Naive thymus-derived CD8-positive, alpha-beta T cell (primary cell): ENCODE results near the gene CRHR1. TPM values are rescaled to one million over a fixed set of nuclear protein-coding genes. Genes with fewer than 3 reads are reported as not detected.
A peak's percentile ranks its signal among the peaks of the same experiment; 100 is the strongest.
"Not testable (repeated sequence)": the region's sequence is repeated elsewhere in the genome, so short reads cannot be mapped to it uniquely, and the experiment has no call there.

Source experiments
- ATAC-seq, 2 donors: fragments of 150-1000 bp; cut with Tn5 transposase in 1 of 2; sonication (Bioruptor Pico), chemical (Tn5 transposase) in 1 of 2; 1 replicate in 1 of 2; 2 replicates in 1 of 2; pipeline ENCODE4 v1.10.0; 2021; ENCODE audit warnings: mild to moderate bottlenecking in 2 of 2, moderate library complexity in 2 of 2
- POLR2A ChIA-PET: fragments of 350-600 bp; sonication (Branson Sonifier 250); formaldehyde crosslinking; loops from one replicate; lab custom pipeline; 2021; ENCODE audit warnings: antibody characterized with exemption; lab: Charles Lee
- DNase-seq, 10 donors: peaks; one replicate each; pipeline versions ENCODE4 v3.0.0 to v3.0.0-alpha.2; 2020 to 2022
- H3K27ac Mint-ChIP-seq, 10 donors: one replicate each; pipeline ENCODE4 v1.8.0; 2020 to 2022; ENCODE audit warnings: mild to moderate bottlenecking in 10 of 10, mixed read lengths in 10 of 10, moderate library complexity in 4 of 10, inconsistent platforms in 1 of 10
- H3K27me3 Mint-ChIP-seq, 5 donors: one replicate each; pipeline ENCODE4 v1.8.0; 2021 to 2022; ENCODE audit warnings: mixed read lengths in 5 of 5
- H3K36me3 Mint-ChIP-seq, 3 donors: one replicate each; pipeline ENCODE4 v1.8.0; 2020 to 2022; ENCODE audit warnings: mixed read lengths in 3 of 3, mild to moderate bottlenecking in 2 of 3, inconsistent platforms in 1 of 3
- H3K4me1 Mint-ChIP-seq, 4 donors: one replicate each; pipeline ENCODE4 v1.8.0; 2021 to 2022; ENCODE audit warnings: mixed read lengths in 4 of 4
- H3K4me3 Mint-ChIP-seq, 10 donors: one replicate each; pipeline ENCODE4 v1.8.0; 2020 to 2022; ENCODE audit warnings: mild to moderate bottlenecking in 10 of 10, mixed read lengths in 10 of 10, moderate library complexity in 6 of 10, inconsistent platforms in 1 of 10
- H3K9me3 Mint-ChIP-seq, 9 donors: one replicate each; pipeline ENCODE4 v1.8.0; 2020 to 2022; ENCODE audit warnings: mixed read lengths in 9 of 9, mild to moderate bottlenecking in 3 of 9, inconsistent platforms in 1 of 9, moderate library complexity in 1 of 9
- polyA plus RNA-seq, 3 donors: library from polyadenylated mRNA; unstranded; fragments of 300-500 nt; fragmentation: Illumina TruSeq; gene quantifications; one replicate each; pipeline ENCODE4 v1.2.3, GENCODE V29; 2021
- total RNA-seq, 8 experiments: library from RNA in 2 of 8; stranded (reverse) in 2 of 8; gene quantifications; one replicate each; pipeline ENCODE4 v1.2.3 and lab custom pipeline; 2021 to 2026

Gene CRHR1
- total RNA-seq (not detected), polyA plus RNA-seq (not detected), total RNA-seq (lab: John Stamatoyannopoulos, UW) (0 reads per million in 6 experiments)

DNA sequence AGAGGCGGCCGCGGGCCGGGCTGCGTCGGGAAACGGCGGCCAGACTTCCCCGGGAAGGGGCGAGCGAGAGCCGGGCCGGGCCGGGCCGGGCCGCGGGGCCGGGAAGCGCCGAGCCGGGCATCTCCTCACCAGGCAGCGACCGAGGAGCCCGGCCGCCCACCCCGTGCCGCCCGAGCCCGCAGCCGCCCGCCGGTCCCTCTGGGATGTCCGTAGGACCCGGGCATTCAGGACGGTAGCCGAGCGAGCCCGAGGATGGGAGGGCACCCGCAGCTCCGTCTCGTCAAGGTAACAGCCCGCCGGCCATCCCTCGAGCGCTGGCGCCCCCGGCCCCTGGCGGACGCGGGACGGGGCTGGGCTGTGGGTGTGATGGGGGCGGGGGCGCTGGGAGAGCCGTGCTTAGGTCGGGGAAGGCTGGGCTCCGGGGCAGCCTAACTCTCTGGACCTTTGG lies at the start of gene CRHR1:
TSS of gene CRHR1 (plus strand) at position 28 of the 448 bp plus-strand sequence. CDS start at position 253, 225 bp downstream.
- Mint-ChIP-seq H3K4me1 (peaks cover 2 to 9% (median 5%) of the 10 kb centered on the region in 4 donors), H3K27me3 (peaks cover 25 to 79% (median 62%) of the 10 kb centered on the region in 5 donors)

DNA sequence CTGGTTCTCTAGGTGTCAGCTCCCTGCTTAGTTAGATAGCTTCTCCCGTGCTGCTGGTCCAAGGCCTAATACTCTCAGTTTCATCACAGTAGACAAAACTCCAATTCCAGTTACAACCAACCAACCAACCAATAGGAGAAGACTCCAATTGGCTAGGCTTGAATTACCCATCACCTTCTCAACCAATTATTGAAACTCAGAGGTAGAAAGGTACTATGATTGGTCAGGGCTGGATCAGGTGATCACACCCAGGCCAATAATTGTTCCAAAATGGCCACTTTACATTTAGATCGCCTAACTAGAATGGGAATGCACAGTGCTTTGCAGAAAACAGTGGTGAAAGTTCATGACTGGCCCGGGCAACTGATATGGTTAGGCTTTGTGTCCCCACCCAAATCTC lies 49.5 kb upstream of the CRHR1 start:
- Mint-ChIP-seq H3K36me3 (peaks cover 0 to 21% (median 8%) of the 10 kb centered on the region in 3 donors), H3K4me1 (no peaks in the 10 kb centered on the region), H3K9me3 (peaks cover 5 to 35% (median 11%) of the 10 kb centered on the region in 9 donors), H3K27ac (peak overlapping the region in 1 of 10 donors; percentile 64), H3K27me3 (peaks cover 12 to 23% (median 14%) of the 10 kb centered on the region in 5 donors), H3K4me3 (no peak overlapping the region)
- no peak for DNase-seq
- POLR2A ChIA-PET: no interaction called here
- no peak for ATAC-seq

More for the DNA sequence above, at the start of gene CRHR1:
- ATAC-seq (peak; percentile 7 to 26), DNase-seq (peak in 1 of 10 donors; percentile 4)
- POLR2A ChIA-PET: no interaction called here
- H3K4me3 Mint-ChIP-seq: peak within 1 kb of the TSS; percentile 71 to 87 (median 80)
- no peaks in the 10 kb centered on the region for H3K36me3 Mint-ChIP-seq
- no peak within 1 kb of the TSS for H3K27ac Mint-ChIP-seq
- H3K9me3 Mint-ChIP-seq: no peaks in the 10 kb centered on the region

DNA sequence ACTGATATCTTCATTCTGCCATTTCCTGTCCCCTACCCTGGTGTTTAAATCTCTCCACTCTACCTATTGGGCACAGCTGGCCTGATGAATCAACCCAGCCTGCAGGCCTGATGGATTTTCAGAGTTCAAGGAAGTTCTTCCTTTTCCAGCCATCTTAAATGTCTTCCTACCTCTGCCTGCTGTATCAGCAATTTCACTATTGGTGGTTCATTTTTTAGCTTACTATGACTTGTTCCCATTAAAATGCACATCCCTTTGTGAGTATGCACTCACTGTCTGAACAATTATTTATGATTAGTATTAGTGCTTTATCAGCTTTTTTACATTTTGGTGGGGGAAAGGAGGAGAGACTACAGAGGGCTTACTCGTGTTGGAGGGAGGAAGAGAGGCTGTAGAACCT lies 48.6 kb upstream of the CRHR1 start:
- no peak overlapping the region for H3K4me3 Mint-ChIP-seq
- H3K27ac Mint-ChIP-seq: no peak overlapping the region
- DNase-seq: no peak
- H3K27me3 Mint-ChIP-seq: peaks cover 7 to 23% (median 13%) of the 10 kb centered on the region in 5 donors
- POLR2A ChIA-PET: no interaction called here
- no peak for ATAC-seq
- H3K9me3 Mint-ChIP-seq: peaks cover 5 to 28% (median 10%) of the 10 kb centered on the region in 9 donors
- peaks cover 0 to 15% (median 8%) of the 10 kb centered on the region in 3 donors for H3K36me3 Mint-ChIP-seq
- H3K4me1 Mint-ChIP-seq: peaks cover 0 to 4% (median under 1%) of the 10 kb centered on the region in 4 donors

DNA sequence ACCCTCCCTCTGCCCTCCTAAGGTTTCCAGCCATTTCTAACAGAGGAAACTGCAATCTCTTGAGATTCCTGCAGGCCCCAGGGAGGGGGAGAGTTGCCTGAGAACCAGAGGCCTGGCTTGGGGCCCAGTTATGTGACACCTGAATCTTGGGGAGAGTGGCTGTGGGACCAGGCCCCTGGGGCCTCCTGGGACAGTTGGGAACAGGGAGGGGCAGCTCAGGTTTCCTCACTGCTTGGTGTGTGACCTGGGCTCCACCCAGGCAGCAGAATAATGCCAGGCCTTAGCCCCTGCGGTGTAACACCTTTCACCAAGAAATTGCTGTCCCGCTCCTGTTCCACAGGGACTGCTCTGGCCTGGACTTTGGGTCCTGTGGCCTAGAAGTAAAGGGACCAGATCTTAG lies 44.3 kb upstream of the CRHR1 start:
- Mint-ChIP-seq H3K36me3 (no peaks in the 10 kb centered on the region), H3K9me3 (peaks cover 0 to 2% (median 0%) of the 10 kb centered on the region in 9 donors), H3K4me3 (no peak overlapping the region), H3K27me3 (peaks cover 10 to 25% (median 16%) of the 10 kb centered on the region in 5 donors), H3K27ac (no peak overlapping the region), H3K4me1 (peaks cover 0 to 6% (median 2%) of the 10 kb centered on the region in 4 donors)
- ATAC-seq: no peak
- POLR2A ChIA-PET: no interaction called here
- no peak for DNase-seq

DNA sequence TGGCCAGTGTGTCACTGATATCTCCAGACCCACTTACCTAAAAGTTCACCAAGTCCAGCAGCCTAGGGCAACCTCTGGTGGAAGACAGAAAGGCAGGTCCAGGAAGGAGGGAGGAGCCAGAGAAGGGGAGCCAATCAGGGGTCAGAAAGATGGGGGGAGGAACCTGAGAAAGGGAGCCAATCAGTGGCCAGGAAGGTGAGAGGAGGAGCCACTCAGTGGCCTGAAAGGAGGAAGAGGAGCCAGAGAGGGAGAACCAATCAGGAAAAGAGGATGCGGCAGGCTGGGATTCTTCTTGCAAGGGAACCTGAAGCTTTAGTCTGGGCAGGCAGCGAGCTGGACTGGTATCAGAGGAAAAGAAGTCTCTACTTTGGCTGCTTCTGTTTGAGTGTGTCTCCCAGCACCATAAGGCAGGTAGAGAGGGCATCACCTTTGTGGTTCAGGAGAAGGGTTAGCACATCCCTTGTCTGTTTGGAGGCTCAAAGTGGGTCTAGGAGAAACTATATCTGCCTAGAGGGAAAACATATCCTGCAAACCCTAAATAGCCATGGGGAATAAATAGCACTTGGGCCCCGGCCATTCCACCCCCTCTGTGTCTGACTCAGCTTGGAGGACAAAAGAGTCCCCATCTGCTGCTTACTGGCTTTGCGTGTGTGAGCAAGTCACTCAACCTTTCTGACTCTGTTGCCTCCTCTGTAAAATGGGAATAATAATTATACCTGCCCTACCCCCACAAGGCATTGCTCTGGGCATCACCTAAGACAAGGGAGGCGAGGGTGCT lies 43.4 kb upstream of the CRHR1 start:
- Mint-ChIP-seq H3K4me1 (peaks cover 0 to 6% (median 2%) of the 10 kb centered on the region in 4 donors), H3K9me3 (no peaks in the 10 kb centered on the region), H3K27ac (peak overlapping the region in 1 of 10 donors; percentile 26), H3K4me3 (peak overlapping the region in 3 of 10 donors; percentile 15 to 48 (median 44)), H3K27me3 (peaks cover 9 to 29% (median 17%) of the 10 kb centered on the region in 5 donors), H3K36me3 (no peaks in the 10 kb centered on the region)
- DNase-seq (no peak), ATAC-seq (peak; percentile 33 to 42)
- POLR2A ChIA-PET: no interaction called here

DNA sequence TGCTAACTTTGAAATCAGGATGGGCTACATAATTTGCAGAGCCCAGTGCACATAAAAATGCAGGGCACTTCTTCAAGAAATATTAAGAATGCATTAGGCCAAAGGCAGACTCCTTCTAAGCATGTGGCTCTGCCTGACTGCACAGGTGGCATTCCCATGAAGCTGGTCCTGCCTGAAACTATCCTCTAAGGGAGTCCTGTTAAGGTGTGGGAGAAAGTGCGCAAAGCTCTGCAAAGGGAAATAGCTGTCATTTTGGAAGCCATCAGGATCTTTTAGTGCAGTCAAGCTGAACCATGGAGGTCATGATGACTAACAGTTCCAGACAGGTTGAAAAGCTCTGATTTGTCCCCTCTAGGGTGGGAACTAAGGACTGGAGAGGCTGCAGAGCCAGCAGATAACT lies 41.9 kb upstream of the CRHR1 start:
- Mint-ChIP-seq H3K4me3 (no peak overlapping the region), H3K27me3 (peaks cover 9 to 29% (median 17%) of the 10 kb centered on the region in 5 donors), H3K9me3 (no peaks in the 10 kb centered on the region), H3K4me1 (peaks cover 0 to 6% (median 2%) of the 10 kb centered on the region in 4 donors), H3K27ac (no peak overlapping the region), H3K36me3 (no peaks in the 10 kb centered on the region)
- ATAC-seq: no peak
- POLR2A ChIA-PET: interaction anchor here (0.5 kb wide), 1 partner anchor 36 kb away, joined by 3 read pairs; no protein-coding TSS in a partner anchor
- no peak for DNase-seq

DNA sequence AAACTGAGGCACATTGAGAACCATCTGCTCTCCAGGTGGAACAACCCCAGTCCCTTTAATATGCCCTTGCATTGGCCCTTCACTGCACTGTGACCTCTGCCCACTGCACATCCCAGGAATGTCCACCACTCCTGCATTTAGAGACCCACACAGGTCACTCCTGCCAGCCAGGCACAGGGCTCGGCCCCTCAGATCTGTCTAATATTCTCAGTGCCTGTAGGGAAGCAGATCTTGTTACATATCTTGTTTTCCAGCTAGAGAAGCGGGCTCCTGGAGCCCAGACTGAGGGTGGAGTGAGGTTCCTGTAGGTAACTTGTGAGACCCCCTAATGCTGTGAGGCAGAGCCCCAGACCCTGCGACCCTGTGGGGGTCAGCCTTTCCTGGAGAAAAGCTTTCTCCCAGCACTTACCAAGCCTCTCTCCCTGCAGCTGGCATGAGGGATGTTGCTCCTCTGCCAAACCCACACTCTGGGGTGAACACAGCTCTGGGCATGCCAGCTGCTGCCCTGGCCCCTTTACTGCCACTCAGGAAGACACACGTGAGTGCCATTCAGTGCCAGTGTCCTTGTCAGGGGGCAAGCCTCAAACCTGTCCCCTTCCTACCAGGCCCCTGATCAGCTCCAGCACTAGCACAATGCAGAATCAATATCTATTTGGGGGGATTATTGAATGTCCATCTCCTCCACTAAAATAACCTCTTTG lies 40.3 kb upstream of the CRHR1 start:
- POLR2A ChIA-PET: no interaction called here
- ATAC-seq: no peak
- H3K27me3 Mint-ChIP-seq: peaks cover 7 to 27% (median 22%) of the 10 kb centered on the region in 5 donors

DNA sequence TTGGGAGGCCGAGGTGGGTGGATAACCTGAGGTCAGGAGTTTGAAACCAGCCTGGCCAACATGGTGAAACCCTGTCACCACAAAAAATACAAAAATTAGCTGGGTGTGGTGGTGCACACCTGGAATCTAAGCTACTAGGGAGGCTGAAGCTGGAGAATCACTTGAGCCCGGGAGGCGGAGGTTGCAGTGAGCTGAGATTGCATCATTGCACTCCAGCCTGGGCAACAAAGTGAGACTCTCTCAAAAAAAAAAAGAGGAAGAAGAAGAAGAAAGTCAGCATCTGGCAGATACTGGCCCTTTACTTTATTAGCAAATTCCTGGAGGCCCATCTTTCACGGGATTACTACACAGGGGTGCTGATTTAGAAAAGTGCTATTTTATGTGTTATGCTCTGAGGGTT lies 39.3 kb upstream of the CRHR1 start:
- H3K4me3 Mint-ChIP-seq, ATAC-seq, H3K36me3 Mint-ChIP-seq, H3K27ac Mint-ChIP-seq, POLR2A ChIA-PET, H3K4me1 Mint-ChIP-seq, DNase-seq, H3K9me3 Mint-ChIP-seq: not testable (repeated sequence)
- peaks cover 9 to 34% (median 28%) of the 10 kb centered on the region in 5 donors for H3K27me3 Mint-ChIP-seq

More for the DNA sequence above, 40.3 kb upstream of the CRHR1 start:
- no peak for DNase-seq
- Mint-ChIP-seq H3K36me3 (no peaks in the 10 kb centered on the region), H3K27ac (no peak overlapping the region), H3K9me3 (no peaks in the 10 kb centered on the region), H3K4me3 (no peak overlapping the region), H3K4me1 (peaks cover 0 to 6% (median 2%) of the 10 kb centered on the region in 4 donors)

DNA sequence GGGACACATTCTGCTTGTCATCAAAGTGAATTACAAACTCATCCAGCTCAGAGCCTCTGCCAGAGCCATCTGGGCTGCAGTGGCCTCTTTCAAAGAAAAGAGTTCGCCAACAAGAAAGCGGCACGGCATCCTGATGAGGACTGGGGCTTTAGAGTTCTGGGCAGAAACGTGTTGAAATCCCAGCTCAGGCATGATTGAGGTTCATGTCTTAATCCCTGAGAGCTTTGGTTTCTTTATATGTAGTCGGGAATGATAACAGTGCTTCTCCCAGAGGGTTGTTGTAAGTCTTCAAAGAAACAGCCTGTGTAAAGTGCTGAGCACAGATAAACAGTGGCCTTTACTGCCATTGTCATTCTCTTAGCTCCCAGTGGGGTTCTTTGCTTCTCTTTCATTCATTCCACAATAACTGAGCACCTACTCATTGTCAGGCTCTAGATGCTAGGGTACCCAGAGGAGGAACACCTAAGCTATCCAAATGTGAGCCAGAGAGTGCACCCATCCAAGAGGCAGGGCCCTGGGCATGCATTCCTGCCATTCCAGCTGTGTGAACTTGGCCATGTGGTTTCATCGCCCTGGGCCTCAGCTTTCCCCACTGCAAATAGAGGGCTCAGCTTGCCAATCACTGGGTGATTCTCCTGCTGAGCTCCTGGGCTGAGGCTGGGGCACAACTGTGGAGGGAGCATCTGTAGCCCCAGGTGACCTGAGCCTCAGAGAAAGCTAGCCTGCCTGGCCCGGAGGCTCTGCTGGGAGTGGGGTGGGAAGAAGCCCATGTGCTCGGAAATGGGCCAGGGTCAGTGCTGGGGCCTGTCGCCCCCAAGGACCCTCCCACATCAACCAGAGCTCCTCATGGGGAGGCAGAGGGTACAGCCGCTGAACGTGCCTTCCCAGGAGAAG lies 38.3 kb upstream of the CRHR1 start:
- POLR2A ChIA-PET: interaction anchor here (0.6 kb wide), 1 partner anchor 18 kb away, joined by 4 read pairs; no protein-coding TSS in a partner anchor
- Mint-ChIP-seq H3K9me3 (no peaks in the 10 kb centered on the region), H3K36me3 (no peaks in the 10 kb centered on the region), H3K4me3 (no peak overlapping the region), H3K4me1 (peaks cover 0 to 2% (median 0%) of the 10 kb centered on the region in 4 donors), H3K27me3 (peaks cover 11 to 35% (median 23%) of the 10 kb centered on the region in 5 donors), H3K27ac (no peak overlapping the region)
- no peak for DNase-seq
- no peak for ATAC-seq

DNA sequence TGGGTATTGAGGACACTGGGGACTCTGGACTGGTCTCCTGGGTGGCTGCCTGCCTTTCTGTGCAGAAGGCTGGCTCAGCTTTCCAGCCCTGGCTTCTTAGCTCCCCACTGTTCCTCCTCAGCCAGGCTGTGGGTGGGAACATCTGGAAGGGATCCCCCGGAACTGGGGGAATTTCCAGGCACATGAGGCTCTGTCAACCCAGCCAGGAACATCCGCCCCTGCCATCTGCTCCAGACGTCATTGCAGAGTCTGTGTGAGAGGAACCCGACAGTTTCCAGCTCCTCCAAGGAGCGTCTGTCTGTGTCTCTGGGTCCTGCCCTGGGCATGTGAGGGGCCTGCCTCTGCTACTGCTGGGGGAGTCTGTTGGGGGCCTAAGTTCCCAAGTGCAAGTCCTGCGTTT lies 36.2 kb upstream of the CRHR1 start:
- ATAC-seq (no peak), DNase-seq (no peak)
- POLR2A ChIA-PET: no interaction called here
- Mint-ChIP-seq H3K9me3 (no peaks in the 10 kb centered on the region), H3K36me3 (no peaks in the 10 kb centered on the region), H3K27ac (no peak overlapping the region), H3K4me1 (no peaks in the 10 kb centered on the region), H3K4me3 (no peak overlapping the region), H3K27me3 (peaks cover 13 to 43% (median 26%) of the 10 kb centered on the region in 5 donors)

DNA sequence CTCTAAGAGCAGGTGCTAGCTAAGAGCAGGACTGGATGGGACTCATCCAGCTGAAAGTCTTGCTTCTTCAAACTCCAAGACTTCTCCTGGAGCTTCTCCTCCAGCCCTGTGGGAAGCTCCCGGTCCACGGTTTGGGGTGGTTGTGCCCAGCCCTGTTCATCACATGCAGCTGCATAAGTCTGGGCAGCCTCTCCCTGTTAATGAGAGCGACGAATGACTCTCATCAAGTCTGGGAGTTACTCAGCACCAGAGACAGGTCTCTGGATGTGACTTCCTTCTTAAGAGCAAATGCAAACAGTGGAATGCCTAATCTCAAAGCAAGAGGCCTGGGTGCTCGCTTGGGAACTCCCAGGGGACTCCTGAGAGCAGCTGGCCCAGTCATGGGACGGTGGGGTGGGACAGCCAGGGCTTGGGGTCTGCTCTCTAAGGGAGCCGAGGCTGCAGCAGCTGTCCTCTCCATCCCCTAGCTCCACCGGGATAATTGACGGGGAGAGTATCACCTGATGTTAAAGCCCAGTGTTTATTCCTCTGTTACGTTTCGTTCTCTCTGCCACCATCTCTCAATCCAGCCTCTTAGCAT lies 35.3 kb upstream of the CRHR1 start:
- Mint-ChIP-seq H3K4me3 (no peak overlapping the region), H3K4me1 (no peaks in the 10 kb centered on the region), H3K36me3 (no peaks in the 10 kb centered on the region), H3K27ac (no peak overlapping the region), H3K27me3 (peaks cover 9 to 49% (median 21%) of the 10 kb centered on the region in 5 donors), H3K9me3 (no peaks in the 10 kb centered on the region)
- no peak for ATAC-seq
- POLR2A ChIA-PET: no interaction called here
- DNase-seq: no peak
